ENCODE data around the gene MMS19. TPM values are rescaled to one million over a fixed set of nuclear protein-coding genes. Genes with fewer than 3 reads are reported as not detected.

The MMS19 gene
- total RNA-seq, 1 experiment from 2014 or later, result 83.3 TPM

DNA sequence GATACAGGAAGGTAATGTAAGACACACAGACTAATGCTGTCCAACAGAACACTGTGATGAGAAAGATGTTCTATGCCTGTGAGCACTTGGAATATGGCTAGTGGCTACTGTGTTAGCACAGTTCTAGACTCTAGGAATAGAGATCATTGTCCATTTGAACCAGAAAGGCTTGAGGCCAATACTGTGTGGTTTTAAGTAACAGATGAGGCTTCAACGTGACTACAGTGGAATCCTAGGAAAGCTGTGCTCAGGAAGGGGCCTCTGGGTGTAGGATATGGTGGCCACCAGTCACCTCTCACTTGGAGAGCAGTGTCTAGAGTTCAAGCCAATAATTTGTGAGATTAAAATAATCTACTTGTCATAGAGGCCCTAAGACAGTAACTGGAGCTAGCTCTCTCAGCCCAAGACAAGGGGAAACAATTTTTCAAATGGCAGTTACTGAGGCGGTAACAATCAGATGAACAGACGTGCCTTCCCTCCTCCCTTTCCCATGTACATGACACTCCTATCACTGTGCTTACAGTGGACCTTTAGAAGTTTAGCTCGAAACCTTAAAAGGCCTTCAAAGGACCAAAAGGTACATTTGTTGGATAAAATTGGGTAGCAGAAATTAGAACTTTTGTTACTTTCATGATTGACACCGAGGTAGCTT, 42.1 kb downstream of the MMS19 start:
- no peak for DNase-seq (ENCODE audit: low read depth, low spot score)
- Histone ChIP-seq H3K4me3 (ENCODE audit: low read depth in 2 of 2, low read length in 2 of 2) (no peak overlapping the region), H3K27ac (ENCODE audit: low read length) (no peak overlapping the region), H3K9me3 (ENCODE audit: control insufficient read depth, insufficient read depth, low read depth, low read length) (no peaks in the 10 kb centered on the region), H3K4me1 (ENCODE audit: control insufficient read depth, insufficient read depth, low read length) (no peaks in the 10 kb centered on the region), H3K27me3 (ENCODE audit: control insufficient read depth, insufficient read depth, low read length) (no peaks in the 10 kb centered on the region), H3K36me3 (ENCODE audit: control insufficient read depth, insufficient read depth, low read length) (peaks cover 24% of the 10 kb centered on the region)
- in situ Hi-C loops (cut with HindIII; ENCODE audit: low pct_unique_long_range_greater_than_20kb, low sequenced_read_pairs) (no loop called here), intact Hi-C loops (cut with micrococcal nuclease; ENCODE audit: unreplicated experiment) (no loop called here)
- BruUV-seq (replicated peaks), result no TSS peak
- no peak for ATAC-seq
- TF ChIP-seq SIN3A (IDR thresholded peaks at IDR 0.05; ENCODE audit: borderline replicate concordance, insufficient read depth, low read depth, low read length) (no peak), TCF7L2 (IDR thresholded peaks at IDR 0.05; ENCODE audit: low read depth, low read length) (no peak), POLR2AphosphoS5 (IDR thresholded peaks at IDR 0.05; ENCODE audit: low read depth, low read length) (no peak)
- TF ChIP-seq, protein P1, sequence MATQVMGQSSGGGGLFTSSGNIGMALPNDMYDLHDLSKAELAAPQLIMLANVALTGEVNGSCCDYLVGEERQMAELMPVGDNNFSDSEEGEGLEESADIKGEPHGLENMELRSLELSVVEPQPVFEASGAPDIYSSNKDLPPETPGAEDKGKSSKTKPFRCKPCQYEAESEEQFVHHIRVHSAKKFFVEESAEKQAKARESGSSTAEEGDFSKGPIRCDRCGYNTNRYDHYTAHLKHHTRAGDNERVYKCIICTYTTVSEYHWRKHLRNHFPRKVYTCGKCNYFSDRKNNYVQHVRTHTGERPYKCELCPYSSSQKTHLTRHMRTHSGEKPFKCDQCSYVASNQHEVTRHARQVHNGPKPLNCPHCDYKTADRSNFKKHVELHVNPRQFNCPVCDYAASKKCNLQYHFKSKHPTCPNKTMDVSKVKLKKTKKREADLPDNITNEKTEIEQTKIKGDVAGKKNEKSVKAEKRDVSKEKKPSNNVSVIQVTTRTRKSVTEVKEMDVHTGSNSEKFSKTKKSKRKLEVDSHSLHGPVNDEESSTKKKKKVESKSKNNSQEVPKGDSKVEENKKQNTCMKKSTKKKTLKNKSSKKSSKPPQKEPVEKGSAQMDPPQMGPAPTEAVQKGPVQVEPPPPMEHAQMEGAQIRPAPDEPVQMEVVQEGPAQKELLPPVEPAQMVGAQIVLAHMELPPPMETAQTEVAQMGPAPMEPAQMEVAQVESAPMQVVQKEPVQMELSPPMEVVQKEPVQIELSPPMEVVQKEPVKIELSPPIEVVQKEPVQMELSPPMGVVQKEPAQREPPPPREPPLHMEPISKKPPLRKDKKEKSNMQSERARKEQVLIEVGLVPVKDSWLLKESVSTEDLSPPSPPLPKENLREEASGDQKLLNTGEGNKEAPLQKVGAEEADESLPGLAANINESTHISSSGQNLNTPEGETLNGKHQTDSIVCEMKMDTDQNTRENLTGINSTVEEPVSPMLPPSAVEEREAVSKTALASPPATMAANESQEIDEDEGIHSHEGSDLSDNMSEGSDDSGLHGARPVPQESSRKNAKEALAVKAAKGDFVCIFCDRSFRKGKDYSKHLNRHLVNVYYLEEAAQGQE (IDR thresholded peaks at IDR 0.05; ENCODE audit: insufficient read depth in 1 of 2, low read depth in 2 of 2, low read length in 1 of 2), result no peak
- TF ChIP-seq, protein P2, sequence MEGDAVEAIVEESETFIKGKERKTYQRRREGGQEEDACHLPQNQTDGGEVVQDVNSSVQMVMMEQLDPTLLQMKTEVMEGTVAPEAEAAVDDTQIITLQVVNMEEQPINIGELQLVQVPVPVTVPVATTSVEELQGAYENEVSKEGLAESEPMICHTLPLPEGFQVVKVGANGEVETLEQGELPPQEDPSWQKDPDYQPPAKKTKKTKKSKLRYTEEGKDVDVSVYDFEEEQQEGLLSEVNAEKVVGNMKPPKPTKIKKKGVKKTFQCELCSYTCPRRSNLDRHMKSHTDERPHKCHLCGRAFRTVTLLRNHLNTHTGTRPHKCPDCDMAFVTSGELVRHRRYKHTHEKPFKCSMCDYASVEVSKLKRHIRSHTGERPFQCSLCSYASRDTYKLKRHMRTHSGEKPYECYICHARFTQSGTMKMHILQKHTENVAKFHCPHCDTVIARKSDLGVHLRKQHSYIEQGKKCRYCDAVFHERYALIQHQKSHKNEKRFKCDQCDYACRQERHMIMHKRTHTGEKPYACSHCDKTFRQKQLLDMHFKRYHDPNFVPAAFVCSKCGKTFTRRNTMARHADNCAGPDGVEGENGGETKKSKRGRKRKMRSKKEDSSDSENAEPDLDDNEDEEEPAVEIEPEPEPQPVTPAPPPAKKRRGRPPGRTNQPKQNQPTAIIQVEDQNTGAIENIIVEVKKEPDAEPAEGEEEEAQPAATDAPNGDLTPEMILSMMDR (IDR thresholded peaks at IDR 0.05), result no peak
- CTCF ChIA-PET, result no interaction called here
- POLR2A ChIA-PET, result interaction anchor here (0.5 kb wide), 1 partner anchor 98 kb away, joined by 8 read pairs; no protein-coding TSS in a partner anchor

DNA sequence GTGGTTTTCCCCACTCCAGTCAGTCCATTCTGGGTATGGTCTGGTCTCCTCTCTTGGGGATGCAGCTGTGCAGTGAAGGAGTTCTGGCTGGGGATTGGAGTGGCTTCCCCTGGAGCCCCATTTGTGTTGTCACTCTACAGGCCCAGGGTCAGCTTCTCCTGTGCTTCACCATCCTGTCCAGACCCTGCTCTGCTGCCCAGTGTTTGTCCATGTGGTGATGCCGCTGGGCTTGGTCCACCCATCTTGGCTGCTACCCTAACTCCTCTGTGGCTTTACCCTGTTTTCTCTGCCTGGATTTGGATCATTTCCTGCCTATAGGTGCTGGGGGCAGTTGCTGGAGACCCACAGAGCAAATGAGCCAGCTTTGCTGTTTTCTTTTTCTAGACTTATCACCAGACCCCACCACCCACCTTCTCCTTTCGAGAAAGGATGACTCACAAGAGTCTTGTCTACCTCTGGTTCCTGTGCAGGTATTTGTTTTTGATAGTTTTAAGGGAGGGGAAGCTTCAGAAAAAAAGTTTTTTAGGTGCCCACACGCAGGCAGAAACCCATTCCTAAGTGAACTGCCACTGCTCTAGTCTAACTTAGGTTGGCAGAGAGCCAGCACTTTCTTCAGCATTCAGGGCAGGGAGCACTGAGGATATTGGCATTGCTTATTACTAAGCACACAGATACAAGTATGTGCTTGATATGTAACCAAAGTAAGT, 43.7 kb downstream of the MMS19 start:
- H3K27ac ChIP-seq (ENCODE audit: low read length), result no peak overlapping the region
- intact Hi-C loops (cut with micrococcal nuclease; ENCODE audit: unreplicated experiment), result no loop called here
- in situ Hi-C loops (cut with HindIII; ENCODE audit: low pct_unique_long_range_greater_than_20kb, low sequenced_read_pairs), result no loop called here
- no peak for DNase-seq (ENCODE audit: low read depth, low spot score)
- ATAC-seq, result peak; percentile 9; the same call in 1 of the 2 replicates
- CTCF ChIA-PET, result no interaction called here
- BruUV-seq (replicated peaks), result TSS peak; percentile 13
- no peaks in the 10 kb centered on the region for H3K27me3 ChIP-seq (ENCODE audit: control insufficient read depth, insufficient read depth, low read length)
- H3K9me3 ChIP-seq (ENCODE audit: control insufficient read depth, insufficient read depth, low read depth, low read length), result no peaks in the 10 kb centered on the region
- peaks cover 19% of the 10 kb centered on the region for H3K36me3 ChIP-seq (ENCODE audit: control insufficient read depth, insufficient read depth, low read length)
- no peak for TF ChIP-seq SIN3A (IDR thresholded peaks at IDR 0.05; ENCODE audit: borderline replicate concordance, insufficient read depth, low read depth, low read length)
- no peak; the same call in 1 of the 2 replicates for TF ChIP-seq POLR2AphosphoS5 (IDR thresholded peaks at IDR 0.05; ENCODE audit: low read depth, low read length)
- TF ChIP-seq, protein P1 (IDR thresholded peaks at IDR 0.05; ENCODE audit: insufficient read depth in 1 of 2, low read depth in 2 of 2, low read length in 1 of 2), result no peak
- TF ChIP-seq, protein P2 (IDR thresholded peaks at IDR 0.05), result no peak
- TF ChIP-seq TCF7L2 (IDR thresholded peaks at IDR 0.05; ENCODE audit: low read depth, low read length), result no peak
- POLR2A ChIA-PET, result no interaction called here
- H3K4me3 ChIP-seq (ENCODE audit: low read depth in 2 of 2, low read length in 2 of 2), result no peak overlapping the region
- H3K4me1 ChIP-seq (ENCODE audit: control insufficient read depth, insufficient read depth, low read length), result no peaks in the 10 kb centered on the region

All from Panc1 (cell line).